Trophoblast cell (in vitro differentiated cells and primary cell): ENCODE measurements around the gene IGSF9B.

ENCODE experiments used
- DNase-seq, 2 donors: peaks; one replicate each; pipeline ENCODE4 v3.0.0-alpha.2; 2016
- H2AFZ ChIP-seq: 2 replicates; pipeline ENCODE4 v1.6.1; 2013; ENCODE audit warnings: low read length, moderate library complexity, mild to moderate bottlenecking; ENCODE audit not compliant: insufficient read depth, poor library complexity
- H2AK5ac ChIP-seq: 2 replicates; pipeline ENCODE4 v1.6.1; 2013; ENCODE audit warnings: mild to moderate bottlenecking, low read length
- H2BK120ac ChIP-seq: 2 replicates; pipeline ENCODE4 v1.6.1; 2013; ENCODE audit warnings: low read length, mild to moderate bottlenecking, moderate library complexity; ENCODE audit not compliant: insufficient read depth, poor library complexity
- H2BK12ac ChIP-seq: 2 replicates; pipeline ENCODE4 v1.6.1; 2013; ENCODE audit warnings: mild to moderate bottlenecking, low read length, moderate library complexity
- H2BK5ac ChIP-seq: 2 replicates; pipeline ENCODE4 v1.6.1; 2013; ENCODE audit warnings: low read length, low read depth, moderate library complexity, mild to moderate bottlenecking; ENCODE audit not compliant: poor library complexity
- H3K14ac ChIP-seq: 2 replicates; pipeline ENCODE4 v1.6.1; 2013; ENCODE audit warnings: mild to moderate bottlenecking, low read length
- H3K18ac ChIP-seq: 2 replicates; pipeline ENCODE4 v1.6.1; 2013; ENCODE audit warnings: mild to moderate bottlenecking, low read length
- H3K23ac ChIP-seq: 2 replicates; pipeline ENCODE4 v1.6.1; 2013; ENCODE audit warnings: low read length
- H3K27ac ChIP-seq: 2 replicates; pipeline ENCODE4 v1.5.1; 2013; ENCODE audit warnings: low read depth, mild to moderate bottlenecking, inconsistent platforms, low read length, moderate library complexity
- H3K27me3 ChIP-seq: 2 replicates; pipeline ENCODE4 v1.6.1; 2013; ENCODE audit warnings: inconsistent platforms, mild to moderate bottlenecking, low read length, moderate library complexity; ENCODE audit not compliant: insufficient read depth
- H3K36me3 ChIP-seq, 2 experiments: 1 replicate in 1 of 2; 2 replicates in 1 of 2; pipeline ENCODE4 v1.6.1; 2013; ENCODE audit warnings: low read length in 2 of 2, mild to moderate bottlenecking in 2 of 2, moderate library complexity in 1 of 2; ENCODE audit not compliant: insufficient read depth in 2 of 2, control insufficient read depth in 1 of 2
- H3K4ac ChIP-seq: 2 replicates; pipeline ENCODE4 v1.6.1; 2013; ENCODE audit warnings: low read depth, mild to moderate bottlenecking, low read length, moderate library complexity
- H3K4me1 ChIP-seq, 2 experiments: 1 replicate in 1 of 2; 2 replicates in 1 of 2; pipeline ENCODE4 v1.6.1; 2013; ENCODE audit warnings: low read length in 2 of 2, mild to moderate bottlenecking in 2 of 2, moderate library complexity in 1 of 2; ENCODE audit not compliant: insufficient read depth in 2 of 2, control insufficient read depth in 1 of 2
- H3K4me2 ChIP-seq: 2 replicates; pipeline ENCODE4 v1.6.1; 2013; ENCODE audit warnings: inconsistent platforms, mild to moderate bottlenecking, low read length, moderate library complexity
- H3K4me3 ChIP-seq: 2 replicates; pipeline ENCODE4 v1.5.1; 2013; ENCODE audit warnings: mild to moderate bottlenecking, low read depth, low read length, inconsistent platforms
- H3K79me1 ChIP-seq: one replicate; pipeline ENCODE4 v1.6.1; 2013; ENCODE audit warnings: low read length
- H3K79me2 ChIP-seq: 2 replicates; pipeline ENCODE4 v1.6.1; 2013; ENCODE audit warnings: low read length, mild to moderate bottlenecking; ENCODE audit not compliant: control insufficient read depth, insufficient read depth, poor library complexity
- H3K9ac ChIP-seq: 2 replicates; pipeline ENCODE4 v1.6.1; 2013; ENCODE audit warnings: mild to moderate bottlenecking, low read length
- H3K9me3 ChIP-seq: 2 replicates; pipeline ENCODE4 v1.6.1; 2013; ENCODE audit warnings: low read depth, mild to moderate bottlenecking, control low read depth, inconsistent platforms, low read length; ENCODE audit not compliant: insufficient read depth
- H4K12ac ChIP-seq: 2 replicates; pipeline ENCODE4 v1.6.1; 2013; ENCODE audit warnings: low read depth, mild to moderate bottlenecking, low read length, moderate library complexity
- H4K8ac ChIP-seq: 2 replicates; pipeline ENCODE4 v1.6.1; 2013; ENCODE audit warnings: low read depth, mild to moderate bottlenecking, low read length, moderate library complexity
- H4K91ac ChIP-seq: one replicate; pipeline ENCODE4 v1.6.1; 2013; ENCODE audit warnings: low read depth, mild to moderate bottlenecking, low read length, moderate library complexity
- WGBS: extraction: QIAGEN DNeasy Blood & Tissue Kit; methylation state at CpG from one replicate; pipeline ENCODE4 v1.1.7; 2013; ENCODE audit warnings: missing lambda C conversion rate; ENCODE audit not compliant: insufficient read length, insufficient coverage; ENCODE audit errors: extremely low coverage; 5-methylcytosine and 5-hydroxymethylcytosine counted together

Gene IGSF9B

DNA sequence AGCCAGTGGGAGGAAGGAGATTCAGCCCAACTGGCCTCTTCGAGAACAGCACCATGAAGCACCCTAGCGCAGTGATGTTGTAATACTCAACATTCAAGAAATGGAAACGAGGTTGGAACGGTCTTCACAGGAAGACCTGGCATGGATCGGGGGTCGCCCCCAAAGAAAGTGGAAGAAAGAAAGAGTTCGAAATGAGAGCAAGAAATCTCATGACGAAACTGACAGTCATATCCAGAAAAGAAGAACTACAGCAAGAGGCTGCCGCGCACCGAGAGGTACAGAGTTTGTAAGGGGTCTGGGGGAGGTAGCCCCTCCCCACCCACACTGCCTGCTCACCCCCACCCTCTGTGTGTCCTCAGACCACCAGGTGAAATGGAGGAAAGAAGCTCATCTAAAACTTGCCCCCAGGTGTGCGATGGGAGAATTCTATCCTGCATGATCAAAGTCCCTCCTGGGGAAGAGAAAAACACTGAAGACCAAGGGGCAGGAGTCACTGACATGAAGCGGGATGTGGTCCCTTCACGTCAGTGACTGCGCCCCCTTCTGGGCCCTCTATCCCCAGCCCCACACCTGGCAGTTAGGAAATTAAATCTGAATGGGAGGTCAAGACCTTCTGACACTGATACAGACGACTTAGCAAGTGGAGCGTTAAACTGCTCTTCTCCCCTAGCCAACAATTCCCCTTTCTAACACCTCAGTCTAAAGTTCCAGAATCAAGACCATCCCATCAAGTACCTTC is 58.6 kb downstream of the IGSF9B start:
- no peak overlapping the region for H3K9ac ChIP-seq
- no peak overlapping the region for H4K8ac ChIP-seq
- H3K79me1 ChIP-seq, result peaks cover 3% of the 10 kb centered on the region
- H3K14ac ChIP-seq, result no peak overlapping the region
- no peak overlapping the region for H2AK5ac ChIP-seq
- no peak overlapping the region for H3K27ac ChIP-seq
- H3K23ac ChIP-seq, result no peak overlapping the region
- no peak overlapping the region for H2AFZ ChIP-seq
- peaks cover 10% of the 10 kb centered on the region for H3K9me3 ChIP-seq
- H2BK5ac ChIP-seq, result no peak overlapping the region
- no peak for DNase-seq
- H3K4me2 ChIP-seq, result no peak overlapping the region
- no peaks in the 10 kb centered on the region for H3K27me3 ChIP-seq
- H3K36me3 ChIP-seq, result no peaks in the 10 kb centered on the region
- H2BK120ac ChIP-seq, result no peak overlapping the region
- H3K79me2 ChIP-seq, result no peaks in the 10 kb centered on the region
- no CpG with 5 or more reads among the region's 17 CpGs for WGBS
- H4K12ac ChIP-seq, result no peak overlapping the region
- H3K4me1 ChIP-seq, result peaks cover 0 to 13% of the 10 kb centered on the region in 2 experiments
- no peak overlapping the region for H3K18ac ChIP-seq
- H3K4me3 ChIP-seq, result no peak overlapping the region
- no peak overlapping the region for H4K91ac ChIP-seq
- H3K4ac ChIP-seq, result no peak overlapping the region
- H2BK12ac ChIP-seq, result no peak overlapping the region

DNA sequence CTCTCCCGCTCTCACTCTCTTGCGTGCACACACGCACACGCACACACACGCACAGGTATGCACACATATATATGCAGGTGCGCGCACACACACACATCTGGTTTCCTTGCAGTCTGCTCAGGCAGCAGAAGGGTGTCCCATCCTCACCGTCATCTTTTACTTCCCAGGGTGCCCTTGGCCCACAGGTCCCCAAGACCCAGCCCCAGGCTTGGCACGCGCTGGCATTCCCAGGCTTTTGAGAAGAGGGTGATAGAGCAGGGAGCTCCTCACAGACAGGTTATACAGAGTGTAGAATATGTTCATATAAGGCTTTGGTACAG is 59.5 kb downstream of the IGSF9B start:
- Histone ChIP-seq H3K27ac (no peak overlapping the region), H2BK12ac (no peak overlapping the region), H3K36me3 (no peaks in the 10 kb centered on the region), H3K9me3 (peaks cover 6% of the 10 kb centered on the region), H3K4me1 (peaks cover 0 to 13% of the 10 kb centered on the region in 2 experiments), H4K12ac (no peak overlapping the region), H4K8ac (no peak overlapping the region), H3K23ac (no peak overlapping the region), H3K79me1 (peaks cover 3% of the 10 kb centered on the region), H2AFZ (no peak overlapping the region), H4K91ac (no peak overlapping the region), H3K14ac (no peak overlapping the region), H3K18ac (no peak overlapping the region), H3K79me2 (no peaks in the 10 kb centered on the region), H3K4me3 (no peak overlapping the region), H3K4me2 (no peak overlapping the region), H2BK120ac (no peak overlapping the region), H2AK5ac (no peak overlapping the region), H2BK5ac (no peak overlapping the region), H3K27me3 (no peaks in the 10 kb centered on the region), H3K4ac (no peak overlapping the region), H3K9ac (no peak overlapping the region)
- DNase-seq, result no peak
- WGBS, result no CpG with 5 or more reads among the region's 10 CpGs

DNA sequence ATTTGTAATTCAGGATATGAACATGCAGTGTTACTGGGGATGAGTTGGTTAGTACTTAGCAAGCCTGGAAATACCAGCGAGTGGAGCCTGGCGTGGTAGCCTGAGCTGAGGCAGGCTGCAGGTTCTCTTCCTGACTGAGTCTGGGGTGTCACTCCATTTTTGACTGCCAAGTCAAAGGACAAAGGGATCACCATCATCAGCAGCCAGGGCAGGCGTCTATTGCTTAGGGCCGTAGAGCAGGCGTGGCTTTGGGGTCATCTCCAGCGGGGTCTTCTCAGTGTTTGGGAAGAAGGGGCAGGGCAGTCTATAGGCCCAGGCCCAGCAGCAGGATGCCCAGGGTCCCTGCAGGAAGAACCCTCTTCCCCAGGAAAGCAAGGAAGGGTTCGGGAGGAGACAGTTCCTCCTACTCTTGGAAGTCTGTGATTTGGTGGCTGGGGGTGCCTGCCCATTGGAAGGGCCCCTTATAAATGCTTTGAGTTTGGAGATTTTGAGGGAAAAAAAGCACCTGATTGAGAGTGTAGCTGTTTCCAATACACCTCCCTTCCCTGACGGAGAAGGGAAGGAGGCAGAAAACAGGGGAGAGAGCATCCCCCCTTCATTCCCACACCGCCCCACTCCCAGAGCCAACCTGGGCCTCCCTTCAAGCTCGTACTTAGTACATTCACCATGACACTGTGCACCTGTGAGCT is 60.0 kb downstream of the IGSF9B start:
- peaks cover 3% of the 10 kb centered on the region for H3K79me1 ChIP-seq
- peaks cover 0 to 13% of the 10 kb centered on the region in 2 experiments for H3K4me1 ChIP-seq
- no peak overlapping the region for H4K91ac ChIP-seq
- no peak overlapping the region for H2BK12ac ChIP-seq
- H3K4me2 ChIP-seq, result no peak overlapping the region
- no peaks in the 10 kb centered on the region for H3K79me2 ChIP-seq
- peaks cover 2% of the 10 kb centered on the region for H3K9me3 ChIP-seq
- no peaks in the 10 kb centered on the region for H3K36me3 ChIP-seq
- no peak overlapping the region for H2BK120ac ChIP-seq
- H3K9ac ChIP-seq, result no peak overlapping the region
- no peak overlapping the region for H3K4me3 ChIP-seq
- H2BK5ac ChIP-seq, result no peak overlapping the region
- H3K23ac ChIP-seq, result no peak overlapping the region
- no peak overlapping the region for H2AK5ac ChIP-seq
- no CpG with 5 or more reads among the region's 10 CpGs for WGBS
- H3K27ac ChIP-seq, result no peak overlapping the region
- no peak overlapping the region for H4K12ac ChIP-seq
- H3K27me3 ChIP-seq, result no peaks in the 10 kb centered on the region
- no peak overlapping the region for H4K8ac ChIP-seq
- no peak for DNase-seq
- H3K4ac ChIP-seq, result no peak overlapping the region
- H3K18ac ChIP-seq, result no peak overlapping the region
- no peak overlapping the region for H2AFZ ChIP-seq
- no peak overlapping the region for H3K14ac ChIP-seq

DNA sequence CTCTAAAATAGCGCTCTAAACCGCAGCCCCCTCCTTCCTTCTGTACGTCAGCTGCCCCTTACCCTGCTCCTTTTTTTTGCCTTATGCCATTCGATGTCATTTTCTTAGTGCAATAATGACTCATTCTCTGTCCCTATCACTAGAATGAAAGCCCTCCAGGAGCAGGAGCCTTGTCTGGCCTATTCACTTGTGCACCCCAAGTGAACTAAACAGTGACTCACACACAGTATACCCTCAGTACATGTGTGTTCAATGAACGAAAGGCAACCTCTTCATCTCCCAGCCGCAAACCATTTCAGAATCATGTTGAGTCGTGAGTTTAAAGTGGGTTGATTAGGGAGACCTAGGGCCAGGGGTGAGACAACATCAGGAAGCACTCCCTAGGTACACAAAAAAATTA is 60.7 kb downstream of the IGSF9B start:
- no peaks in the 10 kb centered on the region for H3K36me3 ChIP-seq
- H3K4me3 ChIP-seq, result no peak overlapping the region
- no CpG with 5 or more reads among the region's 7 CpGs for WGBS
- H3K79me1 ChIP-seq, result peaks cover 3% of the 10 kb centered on the region
- no peak overlapping the region for H3K14ac ChIP-seq
- H2AK5ac ChIP-seq, result no peak overlapping the region
- no peak overlapping the region for H4K91ac ChIP-seq
- H3K18ac ChIP-seq, result no peak overlapping the region
- no peak overlapping the region for H2BK120ac ChIP-seq
- no peaks in the 10 kb centered on the region for H3K79me2 ChIP-seq
- H3K9ac ChIP-seq, result no peak overlapping the region
- H3K27ac ChIP-seq, result no peak overlapping the region
- H2AFZ ChIP-seq, result no peak overlapping the region
- no peaks in the 10 kb centered on the region for H3K9me3 ChIP-seq
- no peak overlapping the region for H4K8ac ChIP-seq
- H3K27me3 ChIP-seq, result no peaks in the 10 kb centered on the region
- no peak for DNase-seq
- H3K4me1 ChIP-seq, result peaks cover 0 to 13% of the 10 kb centered on the region in 2 experiments
- no peak overlapping the region for H3K23ac ChIP-seq
- no peak overlapping the region for H4K12ac ChIP-seq
- no peak overlapping the region for H2BK5ac ChIP-seq
- no peak overlapping the region for H2BK12ac ChIP-seq
- no peak overlapping the region for H3K4ac ChIP-seq
- H3K4me2 ChIP-seq, result no peak overlapping the region
